ENCODE results near the gene PRCP.

The PRCP gene

GRCh38 chr11:82907371-82907770 is 7.1 kb upstream of the PRCP start:
- DNase-seq (ENCODE audit: low read depth), result no peak

GRCh38 chr11:82906931-82907330 is 6.7 kb upstream of the PRCP start:
- no peak for DNase-seq (ENCODE audit: low read depth)

DNA sequence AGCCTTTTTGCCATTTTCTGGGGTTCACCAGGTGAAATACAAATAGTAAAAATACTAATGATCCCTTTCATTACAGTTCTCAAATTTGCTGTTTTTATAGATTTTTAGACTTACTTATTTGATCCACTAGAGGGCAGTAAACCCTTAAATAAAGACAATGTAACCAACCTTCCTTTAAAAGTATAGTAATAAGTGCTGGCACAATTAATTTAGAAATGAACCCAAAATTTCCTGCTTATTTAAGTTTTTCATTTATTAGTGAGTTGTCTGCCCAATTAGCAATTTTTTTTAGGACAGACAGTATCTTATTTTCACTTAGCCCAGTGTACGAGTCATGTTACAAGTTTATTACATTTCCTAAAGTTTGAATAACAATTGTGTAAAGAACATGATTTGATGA is 6.0 kb upstream of the PRCP start:
- DNase-seq (ENCODE audit: low read depth), result no peak

DNA sequence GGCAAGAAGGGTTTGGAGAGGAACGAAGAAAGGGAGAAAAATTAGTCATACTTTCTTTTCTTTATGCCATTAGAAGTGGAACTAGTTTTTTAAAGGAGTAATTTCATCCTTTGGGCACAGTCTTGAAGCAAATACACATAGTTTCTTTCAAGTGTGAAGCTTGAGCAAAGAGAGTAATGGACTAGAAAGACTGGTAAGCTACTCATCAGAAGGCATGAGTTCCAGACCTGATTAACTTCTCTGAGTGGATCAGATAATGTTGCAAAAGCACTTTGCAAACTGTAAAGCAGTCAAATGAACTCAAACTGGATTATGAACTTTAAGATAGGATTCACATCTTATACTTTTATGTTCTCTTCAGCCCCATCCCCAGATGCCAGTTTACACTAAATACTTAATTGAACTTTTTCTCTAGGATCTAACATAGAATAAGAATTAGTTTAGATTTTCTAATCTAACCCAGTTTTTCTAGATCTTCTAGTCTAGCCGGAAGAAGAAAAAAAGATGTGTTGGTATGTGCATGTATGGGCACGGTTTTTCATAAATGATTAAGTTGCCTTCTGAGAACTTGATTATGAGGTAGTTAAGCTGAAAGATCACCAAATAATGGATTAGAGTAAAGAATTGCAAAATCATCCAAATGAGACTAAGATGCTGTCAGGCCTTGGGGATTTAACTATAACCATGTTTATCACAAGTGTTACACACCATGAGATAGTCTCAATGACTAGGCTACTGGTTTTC is 3.8 kb upstream of the PRCP start:
- no peak for DNase-seq (ENCODE audit: low read depth)

DNA sequence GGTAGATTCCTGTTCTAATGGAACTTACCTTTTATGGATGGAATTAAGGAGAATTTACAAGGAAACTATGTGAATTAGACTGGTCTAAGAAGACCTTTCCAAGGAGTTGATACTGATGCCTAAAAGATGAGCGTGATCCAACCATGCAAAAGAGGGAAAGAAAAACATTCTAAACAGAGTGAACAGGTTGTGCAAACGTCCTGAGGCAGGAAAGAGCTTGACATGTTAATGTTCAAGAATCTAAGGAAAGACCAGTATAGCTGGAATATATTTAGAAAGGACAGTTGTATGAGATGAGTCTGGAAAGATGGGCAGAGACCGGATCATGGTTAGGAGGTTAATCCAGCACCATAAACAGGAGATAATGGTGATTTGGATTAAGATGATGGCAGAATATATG is 2.6 kb upstream of the PRCP start:
- no peak for DNase-seq (ENCODE audit: low read depth)

DNA sequence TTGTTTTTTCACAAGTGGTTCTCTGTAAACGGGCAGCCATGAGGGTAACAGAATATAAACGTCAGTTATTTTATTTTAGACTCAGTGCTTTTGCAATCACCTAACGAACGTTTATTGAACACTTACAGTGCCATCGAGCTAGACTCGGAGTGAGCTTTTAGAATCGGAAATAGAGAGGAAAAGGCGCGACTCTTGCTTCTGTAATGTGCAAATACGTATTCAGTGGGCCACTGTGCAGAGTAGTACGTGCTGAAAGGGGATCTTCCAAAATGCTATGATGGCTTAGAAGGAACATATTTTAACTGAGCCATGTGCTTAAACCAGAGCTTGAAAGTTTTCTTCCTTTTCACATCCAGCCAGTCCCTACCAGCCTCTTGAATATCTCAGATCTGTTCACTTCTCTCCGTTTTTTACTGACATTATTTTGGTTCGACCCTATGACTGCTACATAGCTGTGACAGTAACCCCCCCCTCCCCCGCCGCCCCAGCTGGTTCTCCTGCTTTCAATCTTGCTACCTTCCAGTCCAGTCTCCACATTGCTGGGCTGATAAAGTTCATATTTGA is 1.8 kb upstream of the PRCP start:
- no peak for DNase-seq (ENCODE audit: low read depth)

DNA sequence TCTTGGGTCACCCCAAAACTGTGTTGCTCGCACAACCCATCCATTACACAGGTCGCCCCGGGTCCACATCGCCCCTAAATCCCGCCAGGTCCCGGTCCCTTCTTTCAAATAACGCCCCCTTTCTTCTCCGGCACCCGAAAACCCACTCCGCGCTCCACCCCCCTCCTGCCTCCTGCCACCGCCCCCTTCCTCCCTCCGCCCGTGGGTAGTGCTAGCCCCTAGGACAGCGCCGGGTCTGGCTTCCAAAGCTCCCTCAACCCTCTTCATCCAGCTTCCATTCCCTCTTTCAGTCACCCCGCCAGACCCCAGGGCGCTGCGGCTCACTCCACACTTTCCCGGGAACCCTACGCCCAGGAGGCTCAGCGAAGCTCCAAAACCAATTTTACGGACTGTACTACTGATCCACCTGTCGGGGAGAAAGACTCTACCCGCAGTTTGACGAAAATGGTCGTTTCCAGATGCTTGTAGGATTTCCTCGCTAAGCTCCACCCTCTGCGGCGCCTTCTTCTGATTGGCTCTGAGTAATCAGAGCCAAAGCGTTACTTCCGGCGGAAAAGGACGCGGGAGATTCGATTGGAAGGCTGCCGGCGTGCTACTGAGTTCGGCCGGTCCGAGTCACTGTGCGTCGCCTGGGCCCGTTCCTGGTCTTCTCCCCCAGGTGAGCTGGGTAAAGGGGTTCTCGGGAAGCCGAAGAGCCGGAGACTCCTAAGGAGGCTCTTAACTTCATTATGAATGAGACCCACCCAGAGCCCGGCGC is 1.1 kb upstream of the PRCP start, which contains the start of gene DDIAS:
Gene DDIAS, plus strand, starts transcription at position 572 of the 757 bp plus-strand sequence. CDS start 13,003 bp downstream, outside the sequence.
- DNase-seq (ENCODE audit: low read depth), result peak; percentile 94

- DNase-seq (ENCODE audit: low read depth), result no peak
Observed at GRCh38 chr11:82899957-82900276, 313 bp downstream of the PRCP start.

- no peak for DNase-seq (ENCODE audit: low read depth)
Observed at GRCh38 chr11:82899186-82899820, 927 bp downstream of the PRCP start.

- no peak for DNase-seq (ENCODE audit: low read depth)
Observed at GRCh38 chr11:82898241-82898640, 2.0 kb downstream of the PRCP start.

DNA sequence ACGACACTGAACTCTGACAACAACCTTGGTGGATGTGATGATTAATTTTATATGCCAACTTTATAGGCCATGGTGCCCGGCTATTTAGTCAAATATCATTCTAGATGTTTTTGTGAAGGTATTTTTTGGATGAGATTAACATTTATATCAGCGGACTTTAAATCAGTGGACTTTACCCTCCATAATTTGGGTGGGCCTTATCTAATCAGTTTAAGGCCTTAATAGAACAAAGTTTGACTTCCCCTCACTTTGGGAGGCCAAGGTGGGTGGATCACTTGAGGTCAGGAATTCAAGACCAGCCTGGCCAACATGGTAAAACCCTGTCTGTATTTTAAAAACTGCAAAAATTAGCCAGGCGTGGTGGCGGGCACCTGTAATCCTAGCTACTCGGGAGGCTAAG is 4.0 kb downstream of the PRCP start:
- no peak for DNase-seq (ENCODE audit: low read depth)

DNA sequence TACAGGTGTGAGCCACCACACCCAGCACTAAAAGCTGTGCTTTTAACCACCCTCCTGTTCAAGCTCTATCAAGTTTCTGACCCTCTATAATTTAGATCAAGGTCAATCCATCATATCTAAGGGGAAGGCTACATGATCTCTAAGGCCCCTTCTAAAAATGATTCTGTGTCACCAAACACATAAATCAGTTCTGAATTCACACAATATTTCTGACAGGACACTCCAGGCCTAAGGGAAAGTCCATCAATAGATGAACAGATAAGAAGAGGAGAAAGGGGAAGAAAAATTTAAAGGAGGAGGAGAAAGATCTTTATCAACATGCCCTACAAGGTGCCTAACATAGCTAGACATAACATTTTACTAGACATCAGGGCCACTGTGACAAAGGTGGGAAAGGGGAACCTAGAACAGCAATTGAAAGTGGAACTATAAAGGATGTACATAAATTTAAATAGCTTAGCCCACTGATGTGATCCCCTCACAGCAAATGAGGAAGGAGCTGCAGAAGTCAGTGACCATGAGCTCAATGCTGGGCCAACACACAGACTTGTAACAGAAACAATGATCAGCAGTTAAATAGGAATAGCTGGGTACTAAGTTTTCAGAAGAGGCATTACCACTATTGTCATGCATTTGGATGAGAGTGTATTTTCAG is 4.7 kb downstream of the PRCP start:
- no peak for DNase-seq (ENCODE audit: low read depth)

DNA sequence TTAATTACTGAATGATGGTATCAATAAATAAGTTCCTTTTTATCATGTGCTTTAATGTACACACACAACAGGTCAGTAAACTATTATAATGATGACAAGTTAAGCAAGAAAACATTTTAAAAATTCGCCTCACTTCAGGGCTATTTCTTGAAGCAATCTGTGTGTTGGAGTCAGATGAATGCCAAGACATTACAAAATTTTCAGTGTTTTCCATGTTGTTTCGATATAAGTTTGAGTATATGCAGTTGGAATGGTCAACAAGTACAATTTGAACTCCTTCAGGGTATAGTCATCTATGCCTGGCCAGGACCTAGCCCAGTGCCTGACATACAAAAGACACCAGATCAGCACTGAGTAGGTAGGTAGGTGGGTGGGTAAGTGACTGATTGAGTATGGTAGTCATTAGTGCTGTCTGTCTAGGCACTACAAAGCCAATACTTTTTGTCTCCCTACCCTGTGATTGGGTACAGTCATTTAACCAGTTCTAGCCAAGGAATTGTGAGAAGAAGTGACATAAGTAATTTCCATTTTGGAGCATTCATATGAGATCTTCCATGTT is 7.5 kb downstream of the PRCP start:
- no peak for DNase-seq (ENCODE audit: low read depth)

- no peak for DNase-seq (ENCODE audit: low read depth)
Observed at GRCh38 chr11:82890936-82891335, 9.3 kb downstream of the PRCP start.

DNA sequence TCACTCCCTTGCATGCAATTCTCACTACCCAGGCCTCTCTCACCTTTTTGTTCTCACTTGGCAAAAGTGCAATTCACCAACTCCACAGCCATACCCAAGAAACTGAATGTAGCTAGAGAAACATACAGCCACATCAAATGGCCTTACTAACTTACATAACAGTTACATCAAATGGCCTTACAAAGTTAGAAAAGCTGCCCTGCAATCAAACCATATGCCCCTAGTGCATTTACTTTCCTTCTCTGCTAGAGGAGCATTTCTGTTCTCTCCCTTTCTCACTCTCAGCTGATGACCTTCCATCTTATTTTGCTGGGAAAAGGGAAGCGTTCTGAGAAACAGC is 10.3 kb downstream of the PRCP start:
- no peak for DNase-seq (ENCODE audit: low read depth)

DNA sequence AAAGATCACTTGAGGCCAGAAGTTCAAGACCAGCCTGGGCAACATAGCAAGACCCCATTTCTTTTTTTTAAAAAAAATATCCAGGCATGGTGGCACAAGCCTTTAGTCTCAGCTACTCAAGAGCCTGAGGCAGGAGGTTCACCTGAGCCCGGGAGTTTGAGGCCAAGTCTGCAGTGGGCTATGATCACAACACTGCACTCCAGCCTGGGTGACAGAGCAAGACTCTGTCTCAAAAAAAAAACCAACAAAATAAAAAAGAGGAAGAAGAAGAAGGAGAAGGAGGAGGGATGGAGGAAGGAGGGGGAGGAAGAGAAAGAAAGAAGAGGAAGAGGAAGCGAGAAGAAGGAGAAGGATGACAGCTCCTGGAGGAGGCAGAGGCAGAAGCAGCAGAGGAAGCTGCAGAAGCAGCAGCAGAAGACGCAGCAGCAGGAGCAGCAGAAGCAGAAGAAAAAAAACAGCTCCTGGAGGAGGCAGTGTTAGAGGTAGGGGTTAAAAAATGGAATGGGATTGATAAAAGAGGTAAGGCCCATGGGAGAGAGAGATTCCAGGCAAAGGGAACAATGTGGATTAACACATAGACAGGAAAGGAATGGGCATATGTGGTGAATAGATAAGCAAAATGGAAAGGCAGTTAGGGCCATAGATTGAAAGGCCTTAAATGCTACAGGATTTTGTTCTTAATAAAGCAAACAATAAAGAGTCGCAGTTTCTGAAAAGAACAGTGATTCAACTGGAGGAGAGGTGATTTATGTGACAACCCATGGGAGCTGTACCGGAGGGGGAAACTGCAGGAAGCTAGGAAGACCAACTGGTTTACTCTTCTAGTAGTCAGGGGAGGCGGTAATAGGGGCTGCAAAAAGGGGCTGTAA is 10.9 kb downstream of the PRCP start:
- no peak for DNase-seq (ENCODE audit: low read depth)

DNA sequence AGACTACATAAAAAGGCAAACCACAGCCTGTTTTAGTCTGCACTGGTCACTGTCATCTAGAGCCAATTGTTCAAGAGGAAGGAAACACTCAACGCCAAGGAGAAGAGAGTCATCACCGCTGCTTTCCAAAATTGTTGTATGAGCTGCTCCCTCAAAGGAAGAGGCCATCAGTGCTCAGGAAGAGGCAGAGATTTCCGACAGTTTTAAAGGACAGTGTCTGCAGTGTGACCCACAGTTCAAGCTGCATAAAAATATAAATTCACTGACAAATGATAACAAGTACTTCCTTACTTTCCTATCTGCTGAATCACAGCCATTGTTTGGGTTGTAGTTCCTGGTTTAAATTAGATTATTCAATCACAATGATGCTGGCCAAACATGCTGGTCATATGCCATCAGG is 16.4 kb downstream of the PRCP start:
- no peak for DNase-seq (ENCODE audit: low read depth)

DNA sequence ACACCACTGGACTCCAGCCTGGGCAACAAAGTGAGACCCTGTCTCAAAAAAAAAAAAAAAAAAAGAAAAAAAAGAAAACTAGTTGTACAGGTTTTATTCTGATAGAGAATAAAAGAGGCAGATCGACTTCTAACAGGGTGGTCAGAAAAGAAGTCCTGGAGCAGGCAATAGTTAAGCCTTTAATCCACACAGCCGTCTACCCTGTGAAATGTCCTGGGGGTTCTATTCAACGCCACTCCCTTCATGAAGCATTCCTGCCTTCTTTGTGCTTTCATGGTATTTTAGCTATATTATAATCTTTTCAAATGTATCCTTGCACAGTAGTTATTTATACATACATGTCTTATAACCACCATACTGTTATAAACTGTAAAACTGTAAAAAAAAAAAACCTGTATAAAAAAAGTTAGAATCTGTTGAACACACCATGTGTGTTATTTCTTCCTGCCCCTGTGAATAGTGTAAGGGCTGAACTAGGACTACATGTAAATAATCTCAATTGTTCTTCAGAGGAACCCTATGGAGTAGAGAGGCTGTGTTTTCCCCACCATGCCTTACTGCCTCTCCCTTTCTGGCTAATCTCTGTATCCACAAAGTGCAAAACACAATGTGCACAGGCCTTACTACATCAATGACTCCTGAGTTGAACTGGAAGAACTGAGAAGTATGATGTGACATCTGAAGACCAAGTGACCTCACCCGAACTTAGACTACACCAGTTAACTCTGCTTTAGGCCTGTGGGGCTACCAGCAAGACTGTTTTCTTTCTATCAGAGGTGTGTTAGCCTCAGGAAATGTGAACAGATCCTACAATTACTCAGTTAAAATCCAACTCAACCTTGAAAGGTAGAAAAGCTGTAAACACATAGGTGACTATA is 25.3 kb downstream of the PRCP start:
- no peak for DNase-seq (ENCODE audit: low read depth)

- no peak for DNase-seq (ENCODE audit: low read depth)
Observed at GRCh38 chr11:82873919-82874333, 26.3 kb downstream of the PRCP start.
